Heart left ventricle (tissue), 16 donors: ENCODE data around the gene PIK3IP1. TPM values are rescaled to one million over a fixed set of nuclear protein-coding genes. Genes with fewer than 3 reads are reported as not detected.

Experiments
- ATAC-seq, 4 donors: fragments of 200-7000 bp; cut with Tn5 transposase; one replicate each; pipeline ENCODE4 v1.9.1; 2020 to 2022; ENCODE audit warnings: moderate library complexity in 4 of 4, mild to moderate bottlenecking in 3 of 4, moderate number of reproducible peaks in 1 of 4
- DNase-seq, 5 donors: peaks; one replicate each; pipeline ENCODE4 v3.0.0-alpha.2; 2020
- H3K27ac ChIP-seq, 12 donors: fragments of 200-600 bp; sonication (generic) in 4 of 12; one replicate each; pipeline versions ENCODE4 v1.5.0 to v1.8.0; 2016 to 2022; ENCODE audit warnings: mild to moderate bottlenecking in 2 of 12
- H3K27me3 ChIP-seq, 9 donors: fragments of 200-600 bp; sonication (generic) in 2 of 9; one replicate each; pipeline versions ENCODE4 v1.5.1 to v1.8.0; 2016 to 2022; ENCODE audit warnings: mild to moderate bottlenecking in 3 of 9
- H3K36me3 ChIP-seq, 9 donors: fragments of 200-600 bp; sonication (generic) in 2 of 9; one replicate each; pipeline versions ENCODE4 v1.5.0 to v1.8.0; 2018 to 2022; ENCODE audit warnings: mild to moderate bottlenecking in 2 of 9
- H3K4me1 ChIP-seq, 12 donors: fragments of 200-600 bp; sonication (generic) in 4 of 12; one replicate each; pipeline versions ENCODE4 v1.5.0 to v1.8.0; 2016 to 2022; ENCODE audit warnings: mild to moderate bottlenecking in 3 of 12
- H3K4me3 ChIP-seq, 12 donors: fragments of 200-600 bp; sonication (generic) in 4 of 12; one replicate each; pipeline versions ENCODE4 v1.5.0 to v1.8.0; 2017 to 2022; ENCODE audit warnings: mild to moderate bottlenecking in 9 of 12, moderate library complexity in 4 of 12
- H3K9me3 ChIP-seq, 12 donors: fragments of 200-600 bp; sonication (generic) in 4 of 12; one replicate each; pipeline versions ENCODE4 v1.5.0 to v1.8.0; 2016 to 2022; ENCODE audit warnings: mild to moderate bottlenecking in 1 of 12
- POLR2A ChIP-seq, 2 donors: fragments of 450-650 bp; IDR thresholded peaks; one replicate each; pipeline ENCODE4 v1.6.1; 2017; ENCODE audit warnings: antibody characterized with exemption in 2 of 2, mild to moderate bottlenecking in 2 of 2, moderate library complexity in 2 of 2
- WGBS, 4 donors: extraction: QIAGEN DNeasy Blood & Tissue Kit in 2 of 4; methylation state at CpG; one replicate each; pipeline versions ENCODE4 v1.1.5 to v1.1.7; 2013 to 2018; 5-methylcytosine and 5-hydroxymethylcytosine counted together
- intact Hi-C, 10 donors: fragments of 100-400 bp; cut with DNase I; formaldehyde crosslinking; loops; one replicate each; pipeline versions ENCODE4 v1.11.1 to v1.14.2; 2022
- polyA plus RNA-seq, 2 donors: library from polyadenylated mRNA; stranded (reverse); fragments of 200-250 nt; gene quantifications; one replicate each; pipeline ENCODE4 v1.2.3, GENCODE V29; 2013
- total RNA-seq, 9 donors: library from RNA; depleted of rRNA in 2 of 9; stranded (reverse); fragments of >200 nt in 2 of 9; fragmentation: NEBNext Ultra II Directional in 3 of 9; extraction: Animal tissue kit (Norgen Biotek cat#: 25700) in 3 of 9; gene quantifications; one replicate each; pipeline versions ENCODE4 v1.1.0 to v1.2.4, GENCODE V29; 2016 to 2023
- TF ChIP-seq, protein P1 (sequence below), 12 donors: fragments of 200-600 bp; sonication (generic) in 4 of 12; IDR thresholded peaks; one replicate each; pipeline versions ENCODE4 v1.5.0 to v1.8.0; 2018 to 2022; ENCODE audit warnings: antibody characterized with exemption in 12 of 12, mild to moderate bottlenecking in 5 of 12
- donor health status: ischemic (EF 13 %, LVEDD 7.1; RV severe dilation, severe dysfunction).
- donor health status: healthy with polysubstance abuse.
- donor health status: DM: no; HTN: yes; CAD: no.
- donor health status: DM: no; HTN: no; CAD: no.
- donor health status: ischemic (EF 25% LVEDD 6.9; RV normal size, moderate dysfunction).
- donor health status: ischemic (EF 25% LVEDD 5.7; RV mildly dilated, moderate dysfunction).
- donor health status: healthy.
- donor health status: DM: yes; HTN: yes; CAD: no.
- donor health status: ischemic (EF 35%, LVEDD 5.7; RV mildly dilated, moderate dysfunction).
- donor health status: nonischemic (EF 11% LVEDD 7.7; RV severe dilation, severe dysfunction).
- donor health status: DM: yes; HTN: yes; CAD: no.
- donor health status: PGD.
- donor health status: ischemic (EF 29% LVEDD 5.4; RV normal size, mild dysfunction).
- donor health status: nonischemic (EF 23%, LVEDD 6.1; RV moderate dilation, normal function).

The PIK3IP1 gene
- total and polyA plus RNA-seq, 11 donors, result 3.8 to 40.7 (median 16.9) TPM

DNA sequence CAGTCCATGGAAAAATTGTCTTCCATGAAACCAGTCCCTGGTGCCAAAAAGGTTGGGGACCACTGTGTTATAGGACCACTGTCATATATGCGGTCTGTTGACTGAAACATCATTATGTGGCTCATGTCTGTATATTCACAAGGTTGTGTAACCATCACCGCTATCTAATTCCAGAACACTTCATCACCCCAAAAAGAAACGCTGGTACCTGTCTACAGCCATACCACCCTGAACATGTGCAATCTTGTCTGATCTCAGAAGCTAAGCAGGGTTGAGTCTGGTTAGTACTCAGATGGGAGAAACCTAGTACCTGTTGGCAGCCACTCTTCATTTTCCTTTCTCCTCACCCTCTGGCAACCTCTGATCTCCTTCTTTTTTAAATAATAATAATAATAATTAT is 12.9 kb upstream of the PIK3IP1 start:
- H3K36me3 ChIP-seq, result no peaks in the 10 kb centered on the region
- peaks cover 0 to 3% (median 0%) of the 10 kb centered on the region in 12 donors for H3K4me1 ChIP-seq
- no peak overlapping the region for H3K4me3 ChIP-seq
- H3K9me3 ChIP-seq, result no peaks in the 10 kb centered on the region
- DNase-seq (no peak), ATAC-seq (no peak)
- WGBS, 4 donors, result 90 to 92% (median 90%) methylated on average over 3 of the region's 3 CpGs
- no peak overlapping the region for H3K27ac ChIP-seq
- intact Hi-C loops, result no loop called here
- TF ChIP-seq, protein P1, sequence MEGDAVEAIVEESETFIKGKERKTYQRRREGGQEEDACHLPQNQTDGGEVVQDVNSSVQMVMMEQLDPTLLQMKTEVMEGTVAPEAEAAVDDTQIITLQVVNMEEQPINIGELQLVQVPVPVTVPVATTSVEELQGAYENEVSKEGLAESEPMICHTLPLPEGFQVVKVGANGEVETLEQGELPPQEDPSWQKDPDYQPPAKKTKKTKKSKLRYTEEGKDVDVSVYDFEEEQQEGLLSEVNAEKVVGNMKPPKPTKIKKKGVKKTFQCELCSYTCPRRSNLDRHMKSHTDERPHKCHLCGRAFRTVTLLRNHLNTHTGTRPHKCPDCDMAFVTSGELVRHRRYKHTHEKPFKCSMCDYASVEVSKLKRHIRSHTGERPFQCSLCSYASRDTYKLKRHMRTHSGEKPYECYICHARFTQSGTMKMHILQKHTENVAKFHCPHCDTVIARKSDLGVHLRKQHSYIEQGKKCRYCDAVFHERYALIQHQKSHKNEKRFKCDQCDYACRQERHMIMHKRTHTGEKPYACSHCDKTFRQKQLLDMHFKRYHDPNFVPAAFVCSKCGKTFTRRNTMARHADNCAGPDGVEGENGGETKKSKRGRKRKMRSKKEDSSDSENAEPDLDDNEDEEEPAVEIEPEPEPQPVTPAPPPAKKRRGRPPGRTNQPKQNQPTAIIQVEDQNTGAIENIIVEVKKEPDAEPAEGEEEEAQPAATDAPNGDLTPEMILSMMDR (IDR thresholded peaks at IDR 0.05), result no peak
- TF ChIP-seq POLR2A (IDR thresholded peaks at IDR 0.05), result no peak
- H3K27me3 ChIP-seq, result no peaks in the 10 kb centered on the region

DNA sequence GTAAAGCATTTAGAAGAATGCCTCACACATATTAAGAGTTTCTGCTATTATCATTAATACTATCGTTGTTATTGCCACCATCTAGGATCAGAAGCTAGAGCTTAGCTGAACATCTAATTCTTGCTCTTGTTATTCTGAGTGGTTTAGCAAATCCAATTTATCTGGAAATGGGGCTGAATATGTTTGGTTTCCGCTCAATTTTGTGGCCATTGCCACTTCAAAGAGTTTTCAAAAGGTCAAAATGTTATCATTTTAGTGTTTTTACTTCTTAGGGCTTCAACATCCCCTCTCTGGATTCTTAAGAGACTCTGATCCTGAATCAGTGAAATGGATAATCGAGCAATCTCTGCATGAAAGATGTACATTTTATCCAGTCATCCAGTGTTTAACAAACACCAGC is 10.2 kb upstream of the PIK3IP1 start:
- DNase-seq (no peak), ATAC-seq (no peak)
- whole genome bisulfite sequencing, 4 donors, result 81 to 98% (median 90%) methylated on average over 3 of the region's 3 CpGs
- Histone ChIP-seq H3K27me3 (no peaks in the 10 kb centered on the region), H3K9me3 (no peaks in the 10 kb centered on the region), H3K4me3 (no peak overlapping the region), H3K27ac (no peak overlapping the region), H3K36me3 (no peaks in the 10 kb centered on the region), H3K4me1 (peaks cover 0 to under 1% (median 0%) of the 10 kb centered on the region in 12 donors)
- TF ChIP-seq POLR2A (IDR thresholded peaks at IDR 0.05), result no peak
- TF ChIP-seq, protein P1 (IDR thresholded peaks at IDR 0.05), result no peak
- intact Hi-C loops, result no loop called here

- intact Hi-C loops, result no loop called here
- Histone ChIP-seq H3K36me3 (no peaks in the 10 kb centered on the region), H3K27ac (no peak overlapping the region), H3K4me3 (no peak overlapping the region), H3K27me3 (no peaks in the 10 kb centered on the region), H3K9me3 (no peaks in the 10 kb centered on the region), H3K4me1 (peaks cover 0 to 6% (median under 1%) of the 10 kb centered on the region in 12 donors)
- ATAC-seq (no peak), DNase-seq (no peak)
- TF ChIP-seq POLR2A (IDR thresholded peaks at IDR 0.05), result no peak
- TF ChIP-seq, protein P1 (IDR thresholded peaks at IDR 0.05), result no peak
Measured at GRCh38 chr22:31302006-31302405, 9.7 kb upstream of the PIK3IP1 start.

- no peaks in the 10 kb centered on the region for H3K27me3 ChIP-seq
- ATAC-seq (no peak), DNase-seq (no peak)
- H3K27ac ChIP-seq, result no peak overlapping the region
- no peak overlapping the region for H3K4me3 ChIP-seq
- intact Hi-C loops, result no loop called here
- H3K36me3 ChIP-seq, result no peaks in the 10 kb centered on the region
- H3K4me1 ChIP-seq, result peaks cover 0 to 17% (median 11%) of the 10 kb centered on the region in 12 donors
- 72 to 85% (median 75%) methylated on average over 3 of the region's 3 CpGs for WGBS, 4 donors
- H3K9me3 ChIP-seq, result no peaks in the 10 kb centered on the region
- TF ChIP-seq POLR2A (IDR thresholded peaks at IDR 0.05), result no peak
- TF ChIP-seq, protein P1 (IDR thresholded peaks at IDR 0.05), result no peak
Measured at GRCh38 chr22:31300896-31301295, 8.6 kb upstream of the PIK3IP1 start.
